H1 (cell line): ENCODE results near the gene FADS3.
A peak's percentile ranks its signal among the peaks of the same experiment; 100 is the strongest.

Experiments
- CREB1 ChIP-seq: IDR thresholded peaks from 2 replicates; pipeline ENCODE4 v1.6.1; 2012; ENCODE audit warnings: inconsistent platforms
- CTCF ChIP-seq, 3 experiments: IDR thresholded peaks; 1 replicate in 2 of 3; 2 replicates in 1 of 3; pipeline versions ENCODE4 v1.5.1 to v1.6.1; 2011; ENCODE audit warnings: low read length in 3 of 3, mild to moderate bottlenecking in 3 of 3, inconsistent platforms in 2 of 3, low read depth in 1 of 3, moderate library complexity in 1 of 3; ENCODE audit not compliant: insufficient read depth in 1 of 3; ENCODE audit errors: control extremely low read depth in 1 of 3
- EP300 ChIP-seq, 2 experiments: IDR thresholded peaks; 1 replicate in 1 of 2; 2 replicates in 1 of 2; pipeline ENCODE4 v1.6.1; 2011 to 2012; ENCODE audit warnings: low read depth in 2 of 2, low read length in 2 of 2, mild to moderate bottlenecking in 2 of 2, borderline replicate concordance in 1 of 2, inconsistent platforms in 1 of 2, moderate library complexity in 1 of 2
- EZH2 ChIP-seq: fragments of 200-600 bp; sonication (generic); IDR thresholded peaks from 2 replicates; pipeline ENCODE4 v1.7.1; 2012; ENCODE audit warnings: low read depth, mild to moderate bottlenecking, moderate library complexity, low read length, inconsistent platforms; ENCODE audit not compliant: severe bottlenecking
- GABPA ChIP-seq: IDR thresholded peaks from 2 replicates; pipeline ENCODE4 v1.6.1; 2011; ENCODE audit warnings: mild to moderate bottlenecking, low read length, moderate library complexity, borderline replicate concordance; ENCODE audit not compliant: insufficient read depth
- HDAC2 ChIP-seq, 2 experiments: fragments of 300-600 bp in 1 of 2; sonication (generic) in 1 of 2; IDR thresholded peaks; 2 replicates each; pipeline ENCODE4 v1.6.1; 2011 to 2012; ENCODE audit warnings: low read depth in 2 of 2, low read length in 2 of 2, mild to moderate bottlenecking in 2 of 2, moderate library complexity in 2 of 2, borderline replicate concordance in 1 of 2, inconsistent platforms in 1 of 2
- KDM1A ChIP-seq: fragments of 200-600, 300-600 bp; sonication (generic); IDR thresholded peaks from 2 replicates; pipeline ENCODE4 v1.7.1; 2016; ENCODE audit warnings: mild to moderate bottlenecking, low read length, borderline replicate concordance
- POLR2A ChIP-seq, 2 experiments: IDR thresholded peaks; 1 replicate in 1 of 2; 2 replicates in 1 of 2; pipeline ENCODE4 v1.6.1; 2011; ENCODE audit warnings: low read depth in 2 of 2, low read length in 2 of 2, mild to moderate bottlenecking in 2 of 2; ENCODE audit errors: control extremely low read depth in 1 of 2
- RFX5 ChIP-seq: IDR thresholded peaks from 2 replicates; pipeline ENCODE4 v1.6.1; 2011; ENCODE audit warnings: low read depth, low read length, improper control_type of control experiment, borderline replicate concordance
- RXRA ChIP-seq: IDR thresholded peaks from 2 replicates; pipeline ENCODE4 v1.6.1; 2011; ENCODE audit warnings: low read depth, mild to moderate bottlenecking, low read length, moderate library complexity; ENCODE audit not compliant: insufficient read depth
- SP1 ChIP-seq: IDR thresholded peaks from 2 replicates; pipeline ENCODE4 v1.6.1; 2011; ENCODE audit warnings: low read depth, low read length
- TBP ChIP-seq: IDR thresholded peaks from 2 replicates; pipeline ENCODE4 v1.6.1; 2011; ENCODE audit warnings: low read depth, low read length, improper control_type of control experiment
- TEAD4 ChIP-seq: IDR thresholded peaks from 2 replicates; pipeline ENCODE4 v1.6.1; 2012; ENCODE audit warnings: low read depth, low read length, inconsistent platforms, mixed read lengths
- USF2 ChIP-seq: IDR thresholded peaks from 2 replicates; pipeline ENCODE4 v1.6.1; 2011; ENCODE audit warnings: low read length, improper control_type of control experiment

GRCh38 chr11:61828379-61828628 lies 63.0 kb downstream of the FADS3 start:
- TF ChIP-seq RXRA: no peak
- no peak for TF ChIP-seq CTCF (IDR thresholded peaks at IDR 0.05; ENCODE audit: control extremely low read depth in 1 of 3, insufficient read depth in 1 of 3, low read depth in 1 of 3, low read length in 3 of 3)
- TF ChIP-seq GABPA: no peak
- no peak for TF ChIP-seq USF2
- no peak for TF ChIP-seq SP1
- no peak for TF ChIP-seq HDAC2 (IDR thresholded peaks at IDR 0.05; ENCODE audit: borderline replicate concordance in 1 of 2, low read depth in 2 of 2, low read length in 2 of 2)
- no peak for TF ChIP-seq KDM1A
- no peak for TF ChIP-seq EZH2
- TF ChIP-seq RFX5: no peak
- TF ChIP-seq POLR2A (IDR thresholded peaks at IDR 0.05; ENCODE audit: control extremely low read depth in 1 of 2, low read depth in 2 of 2, low read length in 2 of 2): peak in 1 of 2 experiments; percentile 54; a peak in 1 of 3 replicates
- TF ChIP-seq CREB1: no peak
- TF ChIP-seq TEAD4: no peak
- TF ChIP-seq EP300 (IDR thresholded peaks at IDR 0.05; ENCODE audit: borderline replicate concordance in 1 of 2, low read depth in 2 of 2, low read length in 2 of 2): no peak
- no peak for TF ChIP-seq TBP
